HepG2 (cell line): ENCODE measurements around the gene BFAR.

Experiments used
- DR1 ChIP-seq: sonication (generic); formaldehyde crosslinking; IDR thresholded peaks from 2 replicates; pipeline ENCODE4 v1.8.0; 2021; ENCODE audit warnings: mild to moderate bottlenecking, missing genetic modification reagents, inconsistent platforms
- LCORL ChIP-seq, 2 experiments: fragments of 450-650 bp in 1 of 2; sonication (generic) in 1 of 2; formaldehyde crosslinking in 1 of 2; IDR thresholded peaks; 2 replicates each; pipeline versions ENCODE4 v1.5.0 to v1.6.1; 2017 to 2020; ENCODE audit warnings: antibody characterized with exemption in 1 of 2, missing genetic modification reagents in 1 of 2
- SNAPC5 ChIP-seq: sonication (generic); formaldehyde crosslinking; IDR thresholded peaks from 2 replicates; pipeline ENCODE4 v1.8.1; 2023; ENCODE audit warnings: mild to moderate bottlenecking, missing genetic modification reagents, borderline replicate concordance
- SRSF9 ChIP-seq: fragments of 200-400 bp; formaldehyde crosslinking; IDR thresholded peaks from 2 replicates; pipeline ENCODE4 v1.6.1; 2018; ENCODE audit warnings: borderline replicate concordance, mild to moderate bottlenecking, low read depth, low read length; ENCODE audit not compliant: insufficient read depth, poor library complexity, severe bottlenecking
- ZEB1 ChIP-seq: IDR thresholded peaks from 2 replicates; pipeline ENCODE4 v1.6.1; 2012; ENCODE audit warnings: mild to moderate bottlenecking, low read depth, inconsistent platforms; ENCODE audit not compliant: insufficient replicate concordance
- ZNF232 ChIP-seq: sonication (generic); formaldehyde crosslinking; IDR thresholded peaks from 2 replicates; pipeline ENCODE4 v1.4.0; 2020; ENCODE audit warnings: missing genetic modification reagents, borderline replicate concordance
- ZNF556 ChIP-seq: sonication (generic); formaldehyde crosslinking; IDR thresholded peaks from 2 replicates; pipeline ENCODE4 v1.4.0; 2020; ENCODE audit warnings: mild to moderate bottlenecking, missing genetic modification reagents, borderline replicate concordance

- TF ChIP-seq SRSF9 (no peak), ZEB1 (no peak), ZNF556 (CRISPR knock-in tag) (no peak), LCORL (IDR thresholded peaks at IDR 0.05) (no peak), LCORL (CRISPR knock-in tag; IDR thresholded peaks at IDR 0.05) (no peak), ZNF232 (CRISPR knock-in tag) (no peak), DR1 (no peak), SNAPC5 (CRISPR knock-in tag) (no peak)
Observed at GRCh38 chr16:14672403-14672971, 39.7 kb downstream of the BFAR start.
